ENCODE measurements around the gene C22orf39. TPM values are rescaled to one million over a fixed set of nuclear protein-coding genes. Genes with fewer than 3 reads are reported as not detected.

The C22orf39 gene
- total and polyA plus RNA-seq, 2 donors (not counting 1 experiment from before 2014, with no cell fraction given), result 37.7 to 47.2 TPM

DNA sequence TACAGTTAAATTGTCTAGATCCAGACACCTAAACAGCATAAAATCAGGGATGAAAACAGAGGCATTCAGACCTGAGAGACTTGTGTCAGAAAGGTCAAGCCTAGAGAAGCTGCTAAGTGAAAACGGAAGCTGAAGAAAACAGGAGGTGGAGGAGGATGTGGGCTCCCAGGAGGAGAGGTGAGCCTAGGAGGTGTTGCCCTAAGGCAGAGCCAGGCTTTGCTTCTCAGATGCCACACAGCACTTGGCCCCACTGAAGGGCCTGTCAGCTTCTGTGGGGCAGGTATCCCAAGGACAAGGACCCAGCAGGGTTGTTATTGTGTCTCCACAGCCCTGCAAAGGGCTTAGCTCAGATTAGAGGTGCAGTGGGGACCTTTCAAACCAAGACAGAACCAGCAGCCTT is 17.0 kb upstream of the C22orf39 start:
- CTCF ChIA-PET, result interaction anchor here (0.8 to 0.9 kb wide), 2 partner anchors 165 to 479 kb away, joined by 3 to 6 read pairs; no protein-coding TSS in a partner anchor
- Mint-ChIP-seq H3K27ac (no peak overlapping the region), H3K27me3 (no peaks in the 10 kb centered on the region)

More for the DNA sequence above, 17.0 kb upstream of the C22orf39 start:
- Histone ChIP-seq H3K4me2 (replicated peaks; ENCODE audit: low read depth, low read length, poor library complexity, severe bottlenecking) (no peak overlapping the region), H2AFZ (ENCODE audit: insufficient read depth, low read depth, low read length, poor library complexity, severe bottlenecking) (no peak overlapping the region), H3K36me3 (replicated peaks in 1 of 2; ENCODE audit: control extremely low read depth in 1 of 2, control insufficient read depth in 1 of 2, extremely low read depth in 1 of 2, insufficient read depth in 2 of 2, low read length in 1 of 2) (peaks cover 3 to 61% of the 10 kb centered on the region in 2 experiments), H3K27me3 (replicated peaks in 1 of 4; ENCODE audit: control extremely low read depth in 1 of 4, control insufficient read depth in 3 of 4, insufficient read depth in 4 of 4, low read length in 3 of 4) (no peaks in the 10 kb centered on the region), H3K9me3 (ENCODE audit: control extremely low read depth in 1 of 3, control insufficient read depth in 2 of 3, insufficient read depth in 1 of 3, low read length in 2 of 3) (no peaks in the 10 kb centered on the region), H3K9ac (ENCODE audit: low read length) (no peak overlapping the region), H3K79me2 (ENCODE audit: control insufficient read depth, insufficient read depth, low read length) (no peaks in the 10 kb centered on the region), H3K4me3 (ENCODE audit: control extremely low read depth in 1 of 5, extremely low read depth in 1 of 5, insufficient read depth in 1 of 5, low read depth in 2 of 5, low read length in 4 of 5) (no peak overlapping the region), H3K4me1 (ENCODE audit: control insufficient read depth in 2 of 2, insufficient read depth in 2 of 2, low read length in 2 of 2) (no peaks in the 10 kb centered on the region), H3K27ac (ENCODE audit: low read length in 2 of 2) (no peak overlapping the region), H4K20me1 (ENCODE audit: control insufficient read depth, insufficient read depth, low read length, poor library complexity, severe bottlenecking) (no peaks in the 10 kb centered on the region)
- Mint-ChIP-seq H3K9me3 (ENCODE audit: insufficient read depth) (no peaks in the 10 kb centered on the region), H3K4me3 (no peak overlapping the region), H3K4me1 (no peaks in the 10 kb centered on the region)
- POLR2A ChIA-PET, result no interaction called here
- no peak for ATAC-seq (ENCODE audit: low read depth)
- no peak for DNase-seq
- intact Hi-C loops (cut with micrococcal nuclease), result no loop called here
- 80% methylated on average over 1 of the region's 1 CpG for WGBS (ENCODE audit: insufficient coverage)
- TF ChIP-seq, protein P1, sequence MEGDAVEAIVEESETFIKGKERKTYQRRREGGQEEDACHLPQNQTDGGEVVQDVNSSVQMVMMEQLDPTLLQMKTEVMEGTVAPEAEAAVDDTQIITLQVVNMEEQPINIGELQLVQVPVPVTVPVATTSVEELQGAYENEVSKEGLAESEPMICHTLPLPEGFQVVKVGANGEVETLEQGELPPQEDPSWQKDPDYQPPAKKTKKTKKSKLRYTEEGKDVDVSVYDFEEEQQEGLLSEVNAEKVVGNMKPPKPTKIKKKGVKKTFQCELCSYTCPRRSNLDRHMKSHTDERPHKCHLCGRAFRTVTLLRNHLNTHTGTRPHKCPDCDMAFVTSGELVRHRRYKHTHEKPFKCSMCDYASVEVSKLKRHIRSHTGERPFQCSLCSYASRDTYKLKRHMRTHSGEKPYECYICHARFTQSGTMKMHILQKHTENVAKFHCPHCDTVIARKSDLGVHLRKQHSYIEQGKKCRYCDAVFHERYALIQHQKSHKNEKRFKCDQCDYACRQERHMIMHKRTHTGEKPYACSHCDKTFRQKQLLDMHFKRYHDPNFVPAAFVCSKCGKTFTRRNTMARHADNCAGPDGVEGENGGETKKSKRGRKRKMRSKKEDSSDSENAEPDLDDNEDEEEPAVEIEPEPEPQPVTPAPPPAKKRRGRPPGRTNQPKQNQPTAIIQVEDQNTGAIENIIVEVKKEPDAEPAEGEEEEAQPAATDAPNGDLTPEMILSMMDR (IDR thresholded peaks at IDR 0.05), result no peak
- TF ChIP-seq EZH2 (IDR thresholded peaks at IDR 0.05; ENCODE audit: borderline replicate concordance, insufficient read depth, low read depth, low read length, poor library complexity, severe bottlenecking), result no peak

All from B cell (primary cell).